ENCODE results near the gene KCTD21. TPM values are rescaled to one million over a fixed set of nuclear protein-coding genes. Genes with fewer than 3 reads are reported as not detected.

Gene KCTD21
- total RNA-seq, 1 donor from 2014 or later: 3.7 TPM

- FAIRE-seq (no peak), DNase-seq (ENCODE audit: low read depth) (no peak)
- Histone ChIP-seq H3K27me3 (ENCODE audit: control insufficient read depth, insufficient read depth, low read length) (no peaks in the 10 kb centered on the region), H3K36me3 (ENCODE audit: control insufficient read depth, insufficient read depth, low read length) (no peaks in the 10 kb centered on the region), H3K4me3 (ENCODE audit: low read depth, low read length) (no peak overlapping the region)
- TF ChIP-seq CTCF (IDR thresholded peaks at IDR 0.05; ENCODE audit: insufficient read depth, low read length, severe bottlenecking): no peak
Observed at GRCh38 chr11:78132475-78132874, 56.0 kb downstream of the KCTD21 start.

- no peaks in the 10 kb centered on the region for H3K36me3 ChIP-seq (ENCODE audit: control insufficient read depth, insufficient read depth, low read length)
- H3K4me3 ChIP-seq (ENCODE audit: low read depth, low read length): no peak overlapping the region
- no peaks in the 10 kb centered on the region for H3K27me3 ChIP-seq (ENCODE audit: control insufficient read depth, insufficient read depth, low read length)
- DNase-seq (ENCODE audit: low read depth) (peak; percentile 11), FAIRE-seq (no peak)
- no peak for TF ChIP-seq CTCF (IDR thresholded peaks at IDR 0.05; ENCODE audit: insufficient read depth, low read length, severe bottlenecking)
Observed at GRCh38 chr11:78131956-78132355, 56.5 kb downstream of the KCTD21 start.

GRCh38 chr11:78127403-78127802 lies 61.0 kb downstream of the KCTD21 start:
- no peak for TF ChIP-seq CTCF (IDR thresholded peaks at IDR 0.05; ENCODE audit: insufficient read depth, low read length, severe bottlenecking)
- Histone ChIP-seq H3K27me3 (ENCODE audit: control insufficient read depth, insufficient read depth, low read length) (no peaks in the 10 kb centered on the region), H3K36me3 (ENCODE audit: control insufficient read depth, insufficient read depth, low read length) (peaks cover 1% of the 10 kb centered on the region), H3K4me3 (ENCODE audit: low read depth, low read length) (no peak overlapping the region)
- no peak for FAIRE-seq
- no peak for DNase-seq (ENCODE audit: low read depth)

Other genes with a start within 250 kb of the KCTD21 start
- gene INTS4, start 194.0 kb downstream of the KCTD21 start, total RNA-seq: 17.5 and 29.7 TPM in 2 replicates
- gene KCTD14, start 165.3 kb downstream of the KCTD21 start, total RNA-seq: 0.77 and 1.3 TPM in 2 replicates
- gene THRSP, start 124.8 kb downstream of the KCTD21 start, total RNA-seq: not detected in 2 replicates
- gene NDUFC2, start 108.8 kb downstream of the KCTD21 start, total RNA-seq: 62.3 and 64.8 TPM in 2 replicates
- gene ALG8, start 49.0 kb downstream of the KCTD21 start, total RNA-seq: 18.4 and 20.1 TPM in 2 replicates
- gene USP35, start 293 bp upstream of the KCTD21 start, total RNA-seq: 3.7 and 5.1 TPM in 2 replicates
- 6.6 and 7.9 TPM in 2 replicates for gene GAB2, start 229.2 kb upstream of the KCTD21 start, total RNA-seq